Kidney (tissue), 14 donors: ENCODE data around the gene CAMK1D. TPM values are rescaled to one million over a fixed set of nuclear protein-coding genes. Genes with fewer than 3 reads are reported as not detected.

Source experiments
- DNase-seq, 5 donors: peaks; one replicate each; pipeline ENCODE4 v3.0.0-alpha.2; 2013 to 2020
- FAIRE-seq: peaks from 2 replicates; lab custom pipeline; 2012; peaks lifted over from hg19 to GRCh38; lab: Jason Lieb, UNC
- H3K27ac ChIP-seq, 2 donors: one replicate each; pipeline ENCODE4 v1.7.0; 2013; ENCODE audit warnings: low read depth in 2 of 2, low read length in 2 of 2, inconsistent platforms in 1 of 2
- H3K27me3 ChIP-seq: one replicate; pipeline ENCODE4 v1.7.1; 2013; ENCODE audit warnings: low read length, inconsistent platforms; ENCODE audit not compliant: control insufficient read depth, insufficient read depth
- H3K36me3 ChIP-seq, 3 donors: one replicate each; pipeline versions ENCODE4 v1.7.0 to v1.7.1; 2013; ENCODE audit warnings: low read length in 3 of 3, control low read depth in 1 of 3, inconsistent platforms in 1 of 3; ENCODE audit not compliant: insufficient read depth in 3 of 3, control insufficient read depth in 2 of 3
- H3K4me1 ChIP-seq, 3 donors: one replicate each; pipeline versions ENCODE4 v1.7.0 to v1.7.1; 2013; ENCODE audit warnings: low read length in 3 of 3, inconsistent platforms in 1 of 3, low read depth in 1 of 3; ENCODE audit not compliant: control insufficient read depth in 2 of 3, insufficient read depth in 2 of 3
- H3K4me3 ChIP-seq, 3 donors: one replicate each; pipeline versions ENCODE4 v1.7.0 to v1.8.1; 2013; ENCODE audit warnings: low read length in 3 of 3, control low read depth in 1 of 3, inconsistent platforms in 1 of 3
- H3K9ac ChIP-seq, 3 donors: one replicate each; pipeline versions ENCODE4 v1.7.0 to v1.7.1; 2013; ENCODE audit warnings: low read length in 3 of 3, control low read depth in 1 of 3, inconsistent platforms in 1 of 3
- H3K9me3 ChIP-seq, 3 donors: one replicate each; pipeline versions ENCODE4 v1.7.0 to v1.7.1; 2013; ENCODE audit warnings: low read length in 3 of 3, control low read depth in 1 of 3, inconsistent platforms in 1 of 3; ENCODE audit not compliant: control insufficient read depth in 2 of 3, insufficient read depth in 1 of 3
- CTCF ChIP-seq: IDR thresholded peaks from 3 replicates; pipeline ENCODE4 v1.5.1; 2012; ENCODE audit warnings: mild to moderate bottlenecking, moderate library complexity, borderline replicate concordance; ENCODE audit not compliant: insufficient read depth; ENCODE audit errors: extremely low read depth
- intact Hi-C: fragments of 100-400 bp; cut with DNase I; formaldehyde crosslinking; loops from one replicate; pipeline ENCODE4 v1.11.1; 2022
- polyA plus RNA-seq: library from polyadenylated mRNA; stranded (reverse); fragments of 350-450 nt; fragmentation: Illumina TruSeq; extraction: RNeasy Lipid Tissue Mini Kit (QIAGEN cat#74804); gene quantifications from one replicate; pipeline ENCODE4 v1.2.3, GENCODE V29; 2014; ENCODE audit warnings: low read depth, low replicate concordance; ENCODE audit not compliant: insufficient read depth
- total RNA-seq: library from RNA; stranded (reverse); fragmentation: NEBNext Ultra II Directional; extraction: Animal tissue kit (Norgen Biotek cat#: 25700); gene quantifications from one replicate; pipeline ENCODE4 v1.2.1, GENCODE V29; 2021
- donor health status: control.
- donor health status: control.
- donor health status: control.
- donor health status: control.
- donor health status: control.
- donor health status: DM: yes; HTN: yes; CAD: no.
- donor health status: Normal renal cell carcinoma (clear cell type).

The CAMK1D gene
- total and polyA plus RNA-seq, 2 donors from 2014 or later: 1.1 to 13.7 TPM

- Histone ChIP-seq H3K27ac (no peak overlapping the region), H3K36me3 (no peaks in the 10 kb centered on the region), H3K9ac (no peak overlapping the region), H3K4me1 (no peaks in the 10 kb centered on the region), H3K27me3 (no peaks in the 10 kb centered on the region), H3K4me3 (no peak overlapping the region), H3K9me3 (no peaks in the 10 kb centered on the region)
- TF ChIP-seq CTCF: no peak
- FAIRE-seq (no peak), DNase-seq (no peak)
- intact Hi-C loops: no loop called here
Observed at GRCh38 chr10:12409161-12409560, 59.8 kb downstream of the CAMK1D start.

GRCh38 chr10:12409613-12410012, 60.3 kb downstream of the CAMK1D start:
- no peak for DNase-seq
- intact Hi-C loops: no loop called here

GRCh38 chr10:12412666-12413368, 63.5 kb downstream of the CAMK1D start:
- DNase-seq (no peak), FAIRE-seq (no peak)
- H3K36me3 ChIP-seq: no peaks in the 10 kb centered on the region
- H3K9ac ChIP-seq: no peak overlapping the region
- H3K27me3 ChIP-seq: no peaks in the 10 kb centered on the region
- no peak overlapping the region for H3K27ac ChIP-seq
- no peak for TF ChIP-seq CTCF
- no peaks in the 10 kb centered on the region for H3K9me3 ChIP-seq
- no peak overlapping the region for H3K4me3 ChIP-seq
- no peaks in the 10 kb centered on the region for H3K4me1 ChIP-seq
- intact Hi-C loops: no loop called here

More at GRCh38 chr10:12409613-12410012, 60.3 kb downstream of the CAMK1D start:
- Histone ChIP-seq H3K4me3 (no peak overlapping the region), H3K27me3 (no peaks in the 10 kb centered on the region), H3K9me3 (no peaks in the 10 kb centered on the region), H3K4me1 (no peaks in the 10 kb centered on the region), H3K27ac (no peak overlapping the region), H3K9ac (no peak overlapping the region), H3K36me3 (no peaks in the 10 kb centered on the region)
- TF ChIP-seq CTCF: no peak
- FAIRE-seq: no peak

- TF ChIP-seq CTCF: no peak
- Histone ChIP-seq H3K9ac (no peak overlapping the region), H3K9me3 (no peaks in the 10 kb centered on the region), H3K36me3 (no peaks in the 10 kb centered on the region), H3K27me3 (no peaks in the 10 kb centered on the region), H3K27ac (no peak overlapping the region), H3K4me1 (no peaks in the 10 kb centered on the region), H3K4me3 (no peak overlapping the region)
- intact Hi-C loops: no loop called here
- DNase-seq (no peak), FAIRE-seq (no peak)
Observed at GRCh38 chr10:12413369-12413711, 64.0 kb downstream of the CAMK1D start.
